Colonic mucosa (tissue), 4 donors: Measurements from ENCODE around the gene CRYBB1. TPM values are rescaled to one million over a fixed set of nuclear protein-coding genes. Genes with fewer than 3 reads are reported as not detected.

Experiments
- DNase-seq: peaks from one replicate; pipeline ENCODE4 v3.0.0-alpha.2; 2020
- H3K27ac ChIP-seq: fragments of 200-600 bp; one replicate; pipeline ENCODE4 v1.8.0; 2021
- H3K27me3 ChIP-seq: fragments of 200-600 bp; one replicate; pipeline ENCODE4 v1.8.0; 2021
- H3K36me3 ChIP-seq: fragments of 200-600 bp; one replicate; pipeline ENCODE4 v1.8.0; 2021
- H3K4me1 ChIP-seq: fragments of 200-600 bp; one replicate; pipeline ENCODE4 v1.8.0; 2021; ENCODE audit warnings: mild to moderate bottlenecking
- H3K4me3 ChIP-seq: fragments of 200-600 bp; one replicate; pipeline ENCODE4 v1.8.0; 2021
- H3K9ac ChIP-seq, 2 donors: one replicate each; pipeline ENCODE4 v1.7.0; 2013; ENCODE audit warnings: control low read depth in 2 of 2, low read depth in 2 of 2, low read length in 2 of 2
- H3K9me3 ChIP-seq: fragments of 200-600 bp; one replicate; pipeline ENCODE4 v1.8.0; 2021
- intact Hi-C: fragments of 100-400 bp; cut with DNase I; formaldehyde crosslinking; loops from one replicate; pipeline ENCODE4 v1.14.1; 2022
- total RNA-seq, 2 donors: library from RNA; stranded (reverse); fragmentation: NEBNext Ultra II Directional in 1 of 2; extraction: Animal tissue kit (Norgen Biotek cat#: 25700) in 1 of 2; gene quantifications; one replicate each; pipeline ENCODE4 v1.2.1, GENCODE V29; 2021
- TF ChIP-seq, protein P1 (sequence below): fragments of 200-600 bp; IDR thresholded peaks from one replicate; pipeline ENCODE4 v1.8.0; 2022; ENCODE audit warnings: antibody characterized with exemption, mild to moderate bottlenecking
- donor health status: healthy.
- donor health status: DM: no; HTN: no; CAD: no.
- donor health status: DM: no; HTN: no; CAD: no.

CRYBB1 gene
- total RNA-seq, 2 donors from 2014 or later = 0.32 TPM; not detected in 1

DNA sequence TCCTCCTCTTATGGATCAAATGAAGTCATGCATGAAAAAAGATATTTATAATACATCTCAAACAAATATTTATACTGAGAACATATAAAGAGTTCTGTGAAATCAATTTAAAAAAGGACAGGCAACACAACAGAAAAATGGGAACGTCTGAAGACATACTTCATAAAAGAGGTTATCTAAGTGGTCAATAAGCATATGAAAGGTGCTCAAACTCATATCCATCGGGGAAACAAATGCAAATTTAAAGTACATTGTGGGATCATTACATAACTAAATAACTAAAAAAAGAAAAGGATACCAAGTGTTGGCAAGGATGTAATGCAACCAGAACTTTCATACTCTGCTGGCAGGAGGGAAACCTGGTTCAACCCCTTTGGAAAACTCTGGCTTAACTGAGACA is 50.2 kb downstream of the CRYBB1 start:
- no peaks in the 10 kb centered on the region for H3K4me1 ChIP-seq
- no peaks in the 10 kb centered on the region for H3K9me3 ChIP-seq
- intact Hi-C loops = no loop called here
- no peaks in the 10 kb centered on the region for H3K27me3 ChIP-seq
- no peak overlapping the region for H3K4me3 ChIP-seq
- DNase-seq = no peak
- TF ChIP-seq, protein P1, sequence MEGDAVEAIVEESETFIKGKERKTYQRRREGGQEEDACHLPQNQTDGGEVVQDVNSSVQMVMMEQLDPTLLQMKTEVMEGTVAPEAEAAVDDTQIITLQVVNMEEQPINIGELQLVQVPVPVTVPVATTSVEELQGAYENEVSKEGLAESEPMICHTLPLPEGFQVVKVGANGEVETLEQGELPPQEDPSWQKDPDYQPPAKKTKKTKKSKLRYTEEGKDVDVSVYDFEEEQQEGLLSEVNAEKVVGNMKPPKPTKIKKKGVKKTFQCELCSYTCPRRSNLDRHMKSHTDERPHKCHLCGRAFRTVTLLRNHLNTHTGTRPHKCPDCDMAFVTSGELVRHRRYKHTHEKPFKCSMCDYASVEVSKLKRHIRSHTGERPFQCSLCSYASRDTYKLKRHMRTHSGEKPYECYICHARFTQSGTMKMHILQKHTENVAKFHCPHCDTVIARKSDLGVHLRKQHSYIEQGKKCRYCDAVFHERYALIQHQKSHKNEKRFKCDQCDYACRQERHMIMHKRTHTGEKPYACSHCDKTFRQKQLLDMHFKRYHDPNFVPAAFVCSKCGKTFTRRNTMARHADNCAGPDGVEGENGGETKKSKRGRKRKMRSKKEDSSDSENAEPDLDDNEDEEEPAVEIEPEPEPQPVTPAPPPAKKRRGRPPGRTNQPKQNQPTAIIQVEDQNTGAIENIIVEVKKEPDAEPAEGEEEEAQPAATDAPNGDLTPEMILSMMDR = no peak
- H3K9ac ChIP-seq = no peak overlapping the region
- no peaks in the 10 kb centered on the region for H3K36me3 ChIP-seq
- H3K27ac ChIP-seq = no peak overlapping the region

DNA sequence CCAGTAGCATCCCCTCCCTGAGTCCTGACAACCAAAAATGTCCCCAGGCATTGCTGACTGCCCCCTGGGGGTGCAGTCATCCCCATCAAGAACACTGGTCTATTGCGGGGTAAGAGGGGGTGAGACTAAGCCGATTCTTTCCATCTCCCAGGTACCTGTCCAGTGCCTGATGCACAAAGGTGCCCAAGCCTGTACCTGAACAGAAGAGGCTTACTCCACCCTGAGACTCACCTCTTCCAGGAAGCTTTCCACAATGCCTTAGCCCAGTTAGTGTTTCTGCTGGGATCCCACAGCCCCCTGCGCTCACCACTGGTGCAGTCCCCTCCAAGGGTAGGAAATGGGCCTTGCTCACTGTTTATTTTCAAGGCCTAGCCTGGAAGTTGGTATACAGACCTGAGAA is 50.8 kb downstream of the CRYBB1 start:
- Histone ChIP-seq H3K27me3 (no peaks in the 10 kb centered on the region), H3K9ac (no peak overlapping the region), H3K4me1 (no peaks in the 10 kb centered on the region), H3K4me3 (no peak overlapping the region), H3K9me3 (no peaks in the 10 kb centered on the region), H3K27ac (no peak overlapping the region), H3K36me3 (no peaks in the 10 kb centered on the region)
- intact Hi-C loops = no loop called here
- TF ChIP-seq, protein P1 = no peak
- DNase-seq = no peak

DNA sequence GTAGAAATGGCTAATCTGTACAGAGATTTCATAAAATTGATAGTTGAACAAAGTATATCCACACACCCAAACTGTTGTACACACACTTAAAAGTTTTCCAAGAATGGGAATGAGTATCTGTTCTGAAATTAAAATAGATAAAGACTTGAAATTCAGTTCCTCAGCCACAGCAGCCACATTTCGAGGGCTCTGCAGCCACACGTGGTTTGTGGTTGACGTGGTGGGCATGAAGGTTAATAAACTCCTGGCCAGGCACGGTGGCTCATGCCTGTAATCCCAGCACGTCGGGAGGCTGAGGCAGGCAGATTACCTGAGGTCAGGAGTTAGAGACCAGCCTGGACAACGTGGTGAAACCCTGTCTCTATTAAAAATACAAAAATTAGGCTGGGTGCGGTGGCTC is 51.9 kb downstream of the CRYBB1 start:
- intact Hi-C loops = no loop called here
- Histone ChIP-seq H3K9ac (no peak overlapping the region), H3K9me3 (no peaks in the 10 kb centered on the region), H3K4me1 (no peaks in the 10 kb centered on the region), H3K27me3 (no peaks in the 10 kb centered on the region), H3K4me3 (no peak overlapping the region), H3K27ac (no peak overlapping the region), H3K36me3 (no peaks in the 10 kb centered on the region)
- DNase-seq = no peak
- TF ChIP-seq, protein P1 = no peak

DNA sequence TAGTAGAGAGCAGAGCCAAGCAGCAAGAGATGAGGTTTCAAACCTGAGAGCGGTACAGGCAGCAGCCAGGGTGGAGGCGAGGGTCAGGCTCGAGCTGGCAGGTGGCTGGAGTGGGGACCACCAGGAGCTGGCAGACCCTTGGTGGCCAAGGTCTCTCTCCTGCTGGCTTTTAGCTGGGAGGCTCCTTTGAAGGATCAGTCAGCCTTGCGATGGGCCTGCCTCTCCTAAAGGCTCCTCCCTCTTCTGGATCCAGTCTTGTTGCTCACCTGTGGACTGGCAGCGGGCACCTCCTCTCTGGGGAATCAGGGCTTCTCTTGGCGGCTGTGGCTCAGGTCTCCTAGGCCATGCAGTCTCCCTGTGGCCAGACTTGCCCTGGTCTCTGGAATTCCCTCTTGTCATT is 52.6 kb downstream of the CRYBB1 start:
- Histone ChIP-seq H3K9me3 (no peaks in the 10 kb centered on the region), H3K4me1 (no peaks in the 10 kb centered on the region), H3K27me3 (no peaks in the 10 kb centered on the region), H3K9ac (no peak overlapping the region), H3K36me3 (no peaks in the 10 kb centered on the region), H3K4me3 (no peak overlapping the region), H3K27ac (no peak overlapping the region)
- no peak for DNase-seq
- intact Hi-C loops = no loop called here
- TF ChIP-seq, protein P1 = no peak

DNA sequence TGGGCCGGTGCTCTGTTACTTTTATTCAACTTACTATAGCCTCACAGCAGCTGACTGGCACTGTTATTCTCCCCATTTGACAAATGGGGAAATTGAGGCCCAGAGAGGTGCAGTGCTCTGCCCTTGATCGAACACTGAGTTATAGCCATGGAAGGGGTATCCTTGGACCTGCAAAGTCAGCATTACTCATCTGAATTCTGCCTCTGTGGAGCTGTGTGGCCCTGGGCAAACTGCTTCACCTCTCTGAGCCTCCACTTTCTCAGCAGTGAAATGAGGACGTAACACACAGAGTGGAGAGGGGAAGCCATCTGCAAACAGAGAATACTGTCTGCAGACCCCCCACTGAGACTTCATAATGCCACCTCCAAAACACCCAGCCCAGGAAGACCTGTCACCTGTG is 53.2 kb downstream of the CRYBB1 start:
- no peak for DNase-seq
- no peak overlapping the region for H3K9ac ChIP-seq
- no peak overlapping the region for H3K27ac ChIP-seq
- H3K4me3 ChIP-seq = no peak overlapping the region
- H3K27me3 ChIP-seq = no peaks in the 10 kb centered on the region
- no peaks in the 10 kb centered on the region for H3K9me3 ChIP-seq
- H3K36me3 ChIP-seq = no peaks in the 10 kb centered on the region
- intact Hi-C loops = no loop called here
- H3K4me1 ChIP-seq = no peaks in the 10 kb centered on the region
- TF ChIP-seq, protein P1 = no peak

DNA sequence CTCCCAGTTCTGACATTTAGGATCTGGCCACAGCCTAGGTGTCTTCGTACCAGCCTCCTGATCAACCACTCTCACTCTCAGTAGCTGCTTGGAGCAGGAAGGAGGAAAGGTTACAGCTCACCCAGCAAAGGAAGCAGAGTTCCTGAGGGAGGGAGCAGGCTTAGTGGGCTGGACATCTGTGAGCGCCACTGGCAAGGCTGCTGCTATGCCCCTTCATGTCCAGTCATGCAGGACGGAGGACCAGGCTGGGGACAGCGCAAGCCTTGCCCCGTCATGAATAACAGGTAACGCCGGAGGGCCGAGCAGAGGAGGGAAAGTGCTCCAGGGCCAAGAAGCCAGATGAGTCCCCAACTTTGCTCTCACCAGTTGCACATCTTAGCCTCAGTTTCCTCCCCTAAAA is 53.6 kb downstream of the CRYBB1 start:
- H3K9me3 ChIP-seq = no peaks in the 10 kb centered on the region
- H3K27me3 ChIP-seq = no peaks in the 10 kb centered on the region
- no peak for DNase-seq
- no peak overlapping the region for H3K9ac ChIP-seq
- no peak overlapping the region for H3K27ac ChIP-seq
- intact Hi-C loops = no loop called here
- H3K4me3 ChIP-seq = no peak overlapping the region
- H3K4me1 ChIP-seq = no peaks in the 10 kb centered on the region
- H3K36me3 ChIP-seq = no peaks in the 10 kb centered on the region
- TF ChIP-seq, protein P1 = no peak
